Uterus (tissue), 4 donors: Measurements from ENCODE around the gene PSMG3. TPM values are rescaled to one million over a fixed set of nuclear protein-coding genes. Genes with fewer than 3 reads are reported as not detected.

Source experiments
- DNase-seq, 2 donors: peaks; one replicate each; pipeline ENCODE4 v3.0.0-alpha.2; 2019 to 2020
- H3K27ac ChIP-seq, 2 donors: fragments of 200-600 bp; sonication (generic); 1 replicate in 1 of 2; 2 replicates in 1 of 2; pipeline ENCODE4 v1.5.1; 2016 to 2018
- H3K27me3 ChIP-seq, 2 donors: fragments of 200-600 bp; sonication (generic); one replicate each; pipeline ENCODE4 v1.5.1; 2018 to 2019; ENCODE audit warnings: control low read depth in 1 of 2
- H3K36me3 ChIP-seq, 2 donors: fragments of 200-600 bp; sonication (generic); one replicate each; pipeline ENCODE4 v1.5.1; 2019; ENCODE audit warnings: control low read depth in 1 of 2
- H3K4me1 ChIP-seq, 2 donors: fragments of 200-600 bp; sonication (generic); one replicate each; pipeline ENCODE4 v1.5.1; 2018 to 2019; ENCODE audit warnings: control low read depth in 1 of 2
- H3K4me3 ChIP-seq, 2 donors: fragments of 200-600 bp; sonication (generic); 1 replicate in 1 of 2; 2 replicates in 1 of 2; pipeline ENCODE4 v1.5.1; 2018 to 2019; ENCODE audit warnings: mild to moderate bottlenecking in 1 of 2
- H3K9me3 ChIP-seq, 2 donors: fragments of 200-600 bp; sonication (generic); one replicate each; pipeline ENCODE4 v1.5.1; 2019; ENCODE audit warnings: control low read depth in 1 of 2
- POLR2A ChIP-seq, 2 donors: fragments of 450-650 bp; IDR thresholded peaks; one replicate each; pipeline ENCODE4 v1.6.1; 2016; ENCODE audit warnings: antibody characterized with exemption in 2 of 2, mild to moderate bottlenecking in 1 of 2, moderate library complexity in 1 of 2
- intact Hi-C: fragments of 100-400 bp; cut with DNase I; formaldehyde crosslinking; loops from one replicate; pipeline ENCODE4 v1.15.1; 2023; ENCODE audit warnings: low total_unique reads
- total RNA-seq, 4 donors: library from RNA; depleted of rRNA in 3 of 4; stranded (reverse); fragments of >200 nt in 3 of 4; gene quantifications; one replicate each; pipeline versions ENCODE4 v1.1.0 to v1.2.4, GENCODE V29; 2014 to 2023
- TF ChIP-seq, protein P1 (sequence below), 4 experiments: fragments of 200-600 bp in 2 of 4; fragments of 450-650 bp in 2 of 4; sonication (generic) in 2 of 4; IDR thresholded peaks; one replicate each; pipeline ENCODE4 v1.5.1; 2016 to 2019; ENCODE audit warnings: antibody characterized with exemption in 4 of 4, mild to moderate bottlenecking in 2 of 4, moderate library complexity in 1 of 4
- donor health status: DM: yes; HTN: yes; CAD: no.

Gene PSMG3
- total RNA-seq, 4 donors from 2014 or later, result 16.4 to 143 (median 25.7) TPM

GRCh38 chr7:1557006-1557405 lies 12.8 kb downstream of the PSMG3 start:
- Histone ChIP-seq H3K4me3 (no peak overlapping the region), H3K27ac (no peak overlapping the region), H3K9me3 (no peaks in the 10 kb centered on the region), H3K27me3 (no peaks in the 10 kb centered on the region), H3K4me1 (peaks cover 0 to 11% of the 10 kb centered on the region in 2 donors), H3K36me3 (no peaks in the 10 kb centered on the region)
- intact Hi-C loops, result no loop called here
- DNase-seq, result no peak
- TF ChIP-seq, protein P1, sequence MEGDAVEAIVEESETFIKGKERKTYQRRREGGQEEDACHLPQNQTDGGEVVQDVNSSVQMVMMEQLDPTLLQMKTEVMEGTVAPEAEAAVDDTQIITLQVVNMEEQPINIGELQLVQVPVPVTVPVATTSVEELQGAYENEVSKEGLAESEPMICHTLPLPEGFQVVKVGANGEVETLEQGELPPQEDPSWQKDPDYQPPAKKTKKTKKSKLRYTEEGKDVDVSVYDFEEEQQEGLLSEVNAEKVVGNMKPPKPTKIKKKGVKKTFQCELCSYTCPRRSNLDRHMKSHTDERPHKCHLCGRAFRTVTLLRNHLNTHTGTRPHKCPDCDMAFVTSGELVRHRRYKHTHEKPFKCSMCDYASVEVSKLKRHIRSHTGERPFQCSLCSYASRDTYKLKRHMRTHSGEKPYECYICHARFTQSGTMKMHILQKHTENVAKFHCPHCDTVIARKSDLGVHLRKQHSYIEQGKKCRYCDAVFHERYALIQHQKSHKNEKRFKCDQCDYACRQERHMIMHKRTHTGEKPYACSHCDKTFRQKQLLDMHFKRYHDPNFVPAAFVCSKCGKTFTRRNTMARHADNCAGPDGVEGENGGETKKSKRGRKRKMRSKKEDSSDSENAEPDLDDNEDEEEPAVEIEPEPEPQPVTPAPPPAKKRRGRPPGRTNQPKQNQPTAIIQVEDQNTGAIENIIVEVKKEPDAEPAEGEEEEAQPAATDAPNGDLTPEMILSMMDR (IDR thresholded peaks at IDR 0.05), result no peak
- TF ChIP-seq POLR2A (IDR thresholded peaks at IDR 0.05), result no peak

DNA sequence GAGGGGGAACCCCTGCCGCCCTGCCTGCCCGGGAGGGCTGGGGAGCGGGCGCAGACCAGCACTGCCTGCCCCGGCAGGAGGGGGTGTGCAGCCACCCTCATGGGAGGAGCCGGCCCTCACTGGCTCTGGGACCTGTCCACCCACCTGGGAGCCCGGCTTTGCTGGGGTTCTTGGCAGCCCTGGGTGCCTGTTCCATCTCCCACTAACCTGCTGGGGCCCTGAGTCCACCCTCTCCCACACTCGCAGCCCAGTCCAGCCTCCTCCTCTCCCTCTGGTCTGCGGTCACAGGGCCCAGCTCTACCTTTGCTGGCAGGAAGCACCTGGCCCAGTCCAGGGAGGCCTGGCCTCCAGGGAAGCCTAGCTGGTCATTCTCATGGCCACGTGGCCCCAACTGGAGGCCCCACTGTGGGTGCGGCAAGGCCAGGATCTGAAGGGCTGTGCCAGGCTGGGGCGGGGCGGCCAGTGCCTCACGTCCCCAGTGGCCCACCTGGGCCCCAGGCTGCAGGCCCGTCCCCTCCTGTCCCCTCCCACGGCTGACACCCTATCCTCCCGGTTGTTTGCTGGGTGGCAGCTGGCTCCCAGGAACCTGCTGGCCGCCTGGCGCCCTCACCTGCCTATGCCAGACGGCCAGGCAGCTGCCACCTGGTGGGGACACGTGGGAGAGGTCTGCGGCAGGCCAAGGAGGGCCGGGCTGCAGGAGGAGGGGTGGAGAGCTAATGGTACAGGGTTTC lies 13.9 kb downstream of the PSMG3 start, which contains the start of gene TMEM184A:
Gene TMEM184A, minus strand, starts transcription at position 393 of the 731 bp plus-strand sequence. CDS start 721 bp downstream, outside the sequence.
- H3K9me3 ChIP-seq, result no peaks in the 10 kb centered on the region
- TF ChIP-seq, protein P1 (IDR thresholded peaks at IDR 0.05), result peak in 3 of 4 experiments; percentile 10 to 35 (median 14)
- peak in 1 of 2 donors; percentile 14 for TF ChIP-seq POLR2A (IDR thresholded peaks at IDR 0.05)
- no peak within 1 kb of the TSS for H3K27ac ChIP-seq
- no peak within 1 kb of the TSS for H3K4me3 ChIP-seq
- no peaks in the 10 kb centered on the region for H3K27me3 ChIP-seq
- H3K4me1 ChIP-seq, result peaks cover 0 to 11% of the 10 kb centered on the region in 2 donors
- DNase-seq, result no peak
- intact Hi-C loops, result no loop called here
- no peaks in the 10 kb centered on the region for H3K36me3 ChIP-seq

DNA sequence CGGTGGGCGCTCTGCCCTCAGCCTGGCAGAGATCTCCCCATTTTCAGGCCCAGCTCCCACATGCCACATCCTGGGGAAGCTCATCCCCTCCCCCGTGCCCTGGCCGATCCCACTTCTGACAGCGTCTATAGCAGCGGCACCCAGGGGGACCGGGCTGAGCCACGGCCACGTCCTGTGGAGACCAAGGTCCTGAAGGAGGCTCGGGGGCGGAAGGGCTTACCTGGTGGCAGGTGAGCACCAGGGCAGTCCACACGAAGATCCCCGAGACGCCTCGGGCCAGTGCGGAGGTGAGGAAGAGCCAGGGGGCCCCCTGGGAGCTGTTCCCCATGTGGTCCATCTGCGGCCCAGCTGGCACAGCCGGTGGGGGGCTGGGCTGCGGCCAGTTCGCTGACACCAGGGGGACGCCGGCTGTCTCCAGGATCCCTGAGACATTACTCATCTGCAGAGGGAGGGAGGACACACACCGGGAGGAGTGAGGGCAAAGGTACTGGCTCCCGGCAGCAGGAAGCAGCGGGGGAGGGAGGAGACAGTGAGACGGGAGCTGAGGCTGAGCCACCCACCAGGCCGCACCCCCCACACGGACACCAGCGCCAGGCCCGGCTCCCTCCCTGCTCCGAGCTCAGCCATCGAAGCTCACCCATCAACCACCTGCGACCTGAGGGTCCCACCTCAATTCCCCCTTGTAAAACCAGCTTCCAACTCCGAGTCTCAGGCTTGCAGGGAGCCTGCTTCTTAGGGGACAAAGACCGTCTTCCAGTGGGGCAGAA lies 14.6 kb downstream of the PSMG3 start:
- intact Hi-C loops, result no loop called here
- Histone ChIP-seq H3K4me1 (peaks cover 0 to 11% of the 10 kb centered on the region in 2 donors), H3K36me3 (no peaks in the 10 kb centered on the region), H3K27me3 (no peaks in the 10 kb centered on the region), H3K4me3 (no peak overlapping the region), H3K27ac (no peak overlapping the region), H3K9me3 (no peaks in the 10 kb centered on the region)
- TF ChIP-seq POLR2A (IDR thresholded peaks at IDR 0.05), result no peak
- TF ChIP-seq, protein P1 (IDR thresholded peaks at IDR 0.05), result no peak
- DNase-seq, result peak; percentile 55 to 59

GRCh38 chr7:1554333-1555045 lies 15.3 kb downstream of the PSMG3 start:
- H3K4me1 ChIP-seq, result peaks cover 0 to 11% of the 10 kb centered on the region in 2 donors
- H3K27ac ChIP-seq, result no peak overlapping the region
- TF ChIP-seq, protein P1 (IDR thresholded peaks at IDR 0.05), result no peak
- TF ChIP-seq POLR2A (IDR thresholded peaks at IDR 0.05), result no peak
- intact Hi-C loops, result no loop called here
- H3K9me3 ChIP-seq, result no peaks in the 10 kb centered on the region
- H3K4me3 ChIP-seq, result no peak overlapping the region
- no peaks in the 10 kb centered on the region for H3K36me3 ChIP-seq
- H3K27me3 ChIP-seq, result no peaks in the 10 kb centered on the region
- DNase-seq, result no peak
